Activated CD4-positive, alpha-beta T cell treated with anti-CD3 and anti-CD28 coated beads for 36 hours (primary cell): ENCODE results near the gene ENG. TPM values are rescaled to one million over a fixed set of nuclear protein-coding genes. Genes with fewer than 3 reads are reported as not detected.

Experiments
- ATAC-seq: fragments of 200-7000 bp; cut with Tn5 transposase; one replicate; pipeline ENCODE4 v1.10.0; 2021; ENCODE audit warnings: mild to moderate bottlenecking, moderate library complexity
- CTCF ChIA-PET: fragments of 350-600 bp; sonication (Branson Sonifier 250); formaldehyde crosslinking; loops from one replicate; lab custom pipeline; 2021; ENCODE audit warnings: antibody characterized with exemption; lab: Charles Lee
- POLR2A ChIA-PET: fragments of 350-600 bp; sonication (Branson Sonifier 250); formaldehyde crosslinking; loops from one replicate; lab custom pipeline; 2021; ENCODE audit warnings: antibody characterized with exemption, inconsistent platforms; lab: Charles Lee
- DNase-seq: peaks from one replicate; pipeline ENCODE4 v3.0.0-alpha.2; 2020
- H3K27ac Mint-ChIP-seq: one replicate; pipeline ENCODE4 v1.8.0; 2021; ENCODE audit warnings: mixed read lengths
- H3K27me3 Mint-ChIP-seq: one replicate; pipeline ENCODE4 v1.8.0; 2021; ENCODE audit warnings: mixed read lengths
- H3K36me3 Mint-ChIP-seq: one replicate; pipeline ENCODE4 v1.8.0; 2021; ENCODE audit warnings: low read depth, mixed read lengths
- H3K4me1 Mint-ChIP-seq: one replicate; pipeline ENCODE4 v1.8.0; 2021; ENCODE audit warnings: mixed read lengths
- H3K4me3 Mint-ChIP-seq: one replicate; pipeline ENCODE4 v1.8.0; 2021; ENCODE audit warnings: mild to moderate bottlenecking, moderate library complexity, mixed read lengths
- H3K9me3 Mint-ChIP-seq: one replicate; pipeline ENCODE4 v1.8.0; 2021; ENCODE audit warnings: low read depth, mixed read lengths
- intact Hi-C, 2 experiments: fragments of 100-400 bp; cut with DNase I in 1 of 2; cut with micrococcal nuclease in 1 of 2; formaldehyde crosslinking; loops; one replicate each; pipeline versions ENCODE4 v1.14.2 to v1.15.1; 2022 to 2024; cut with DNase I, micrococcal nuclease
- total RNA-seq, 2 experiments: library from RNA; stranded (reverse); gene quantifications; one replicate each; pipeline ENCODE4 v1.2.3, GENCODE V29; 2021

ENG gene
- 10 to 100 TPM; 13.9 to 15.2 TPM for total RNA-seq

DNA sequence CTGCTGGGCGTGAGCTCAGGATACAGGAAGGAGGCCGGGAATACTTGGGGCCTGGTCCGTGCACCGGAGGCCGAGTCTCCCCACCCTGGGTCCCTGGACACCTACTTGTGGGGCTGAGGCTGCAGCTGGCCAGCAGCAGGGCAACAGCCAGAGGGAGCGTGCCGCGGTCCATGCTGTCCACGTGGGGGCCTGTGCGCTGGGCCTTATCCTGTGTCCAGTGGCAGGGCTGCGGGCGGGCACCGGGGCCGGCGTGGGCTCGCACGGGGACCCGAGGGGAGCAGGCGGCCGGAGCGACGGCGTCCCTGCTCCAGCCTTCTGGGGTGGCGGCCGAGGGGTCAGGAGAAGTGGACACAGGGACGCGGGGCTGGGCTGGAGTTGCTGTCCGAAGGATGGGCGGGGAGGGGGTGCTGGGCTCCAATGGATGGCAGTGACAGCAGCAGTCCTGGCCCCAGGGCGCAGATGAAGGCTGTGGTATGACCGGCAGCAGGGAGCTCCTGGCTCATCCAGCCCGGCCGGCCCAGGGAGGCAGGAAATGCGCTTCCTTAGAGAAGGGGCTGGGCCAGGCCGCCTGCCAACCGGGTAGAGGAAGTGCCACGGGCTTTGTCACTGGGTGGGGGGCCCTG is at the start of gene ENG:
Gene ENG, minus strand, starts transcription at position 475 of the 623 bp plus-strand sequence. Its CDS starts 303 bp downstream, at position 172.
- peaks cover 17% of the 10 kb centered on the region for H3K36me3 Mint-ChIP-seq
- intact Hi-C loops: no loop called here
- peak; percentile 66 for ATAC-seq
- peak within 1 kb of the TSS; percentile 83 for H3K4me3 Mint-ChIP-seq
- CTCF ChIA-PET: interaction anchor here (0.6 to 2.1 kb wide), 6 partner anchors 9 to 138 kb away, joined by 3 to 7 read pairs (median 6); partner anchors contain the start of gene TOR2A
- POLR2A ChIA-PET: interaction anchor here (0.6 to 1.9 kb wide), 2 partner anchors 10 to 71 kb away, joined by 3 to 7 read pairs; no protein-coding TSS in a partner anchor
- H3K27ac Mint-ChIP-seq: peak within 1 kb of the TSS; percentile 82
- no peaks in the 10 kb centered on the region for H3K27me3 Mint-ChIP-seq
- H3K9me3 Mint-ChIP-seq: peaks cover 7% of the 10 kb centered on the region
- peaks cover 23% of the 10 kb centered on the region for H3K4me1 Mint-ChIP-seq
- DNase-seq: peak; percentile 56

DNA sequence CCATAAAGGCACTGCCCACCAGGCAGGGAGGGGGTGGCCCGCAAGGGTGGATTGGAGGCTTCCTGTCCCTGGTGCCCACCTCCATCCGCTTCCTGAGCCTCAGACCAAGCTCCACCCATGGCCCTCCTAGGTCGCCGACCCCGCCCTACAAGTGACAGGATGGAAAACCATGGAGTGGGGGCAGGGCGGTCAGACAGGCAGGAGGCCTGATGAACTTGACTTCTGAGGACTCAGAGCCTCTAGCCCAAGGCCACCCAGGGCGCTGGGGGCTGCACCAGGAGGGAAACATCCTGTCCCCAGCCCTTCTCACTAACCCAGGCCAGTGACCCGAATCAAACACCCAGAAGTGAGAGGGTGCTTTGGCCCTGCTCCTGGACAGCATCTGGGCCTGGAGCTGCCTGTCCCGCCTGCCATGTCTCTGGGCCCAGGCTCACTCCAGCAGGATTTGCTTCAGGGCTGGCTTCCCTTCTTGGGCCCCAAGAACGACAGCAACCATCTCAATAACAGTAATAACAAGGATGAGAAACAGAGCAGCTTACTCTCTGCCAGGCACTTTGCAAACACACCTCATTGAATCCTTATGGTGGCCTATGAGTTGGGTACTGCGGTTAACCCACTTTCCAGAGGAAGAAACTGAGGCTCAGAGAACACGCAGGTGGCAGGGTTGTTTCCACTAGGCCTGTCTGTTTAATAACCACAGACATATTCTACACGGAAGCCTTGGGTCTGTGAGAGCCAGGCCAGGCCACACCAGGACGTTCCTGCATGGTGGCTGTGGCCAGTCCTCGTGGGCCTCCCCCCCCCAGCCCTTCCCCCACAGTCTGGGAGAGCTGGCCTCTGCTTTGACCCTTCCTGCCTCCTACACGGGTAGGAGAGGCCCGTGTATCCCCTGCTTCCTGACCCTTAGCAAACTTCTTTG is 49.4 kb upstream of the ENG start:
- Mint-ChIP-seq H3K36me3 (peaks cover 15% of the 10 kb centered on the region), H3K4me1 (peaks cover 50% of the 10 kb centered on the region), H3K9me3 (no peaks in the 10 kb centered on the region), H3K4me3 (peak overlapping the region; percentile 93), H3K27ac (peak overlapping the region; percentile 100), H3K27me3 (no peaks in the 10 kb centered on the region)
- ATAC-seq (peak; percentile 49), DNase-seq (peak; percentile 94)
- ChIA-PET POLR2A (interaction anchor here (0.6 to 0.7 kb wide), 3 partner anchors 10 to 320 kb away, joined by 3 to 7 read pairs (median 3); no protein-coding TSS in a partner anchor), CTCF (interaction anchor here (0.6 to 2.3 kb wide), 6 partner anchors 11 to 1387 kb away, joined by 3 to 8 read pairs (median 4); no protein-coding TSS in a partner anchor)
- intact Hi-C loops: loop anchor here (1.0 to 2.0 kb wide), 5 partner anchors 7 to 453 kb away; partner anchors contain the start of genes EEIG1 (in 1 of the 2), LRSAM1 (in 1 of the 2), RPL12 (in 1 of the 2) and ST6GALNAC4 (in 1 of the 2)

DNA sequence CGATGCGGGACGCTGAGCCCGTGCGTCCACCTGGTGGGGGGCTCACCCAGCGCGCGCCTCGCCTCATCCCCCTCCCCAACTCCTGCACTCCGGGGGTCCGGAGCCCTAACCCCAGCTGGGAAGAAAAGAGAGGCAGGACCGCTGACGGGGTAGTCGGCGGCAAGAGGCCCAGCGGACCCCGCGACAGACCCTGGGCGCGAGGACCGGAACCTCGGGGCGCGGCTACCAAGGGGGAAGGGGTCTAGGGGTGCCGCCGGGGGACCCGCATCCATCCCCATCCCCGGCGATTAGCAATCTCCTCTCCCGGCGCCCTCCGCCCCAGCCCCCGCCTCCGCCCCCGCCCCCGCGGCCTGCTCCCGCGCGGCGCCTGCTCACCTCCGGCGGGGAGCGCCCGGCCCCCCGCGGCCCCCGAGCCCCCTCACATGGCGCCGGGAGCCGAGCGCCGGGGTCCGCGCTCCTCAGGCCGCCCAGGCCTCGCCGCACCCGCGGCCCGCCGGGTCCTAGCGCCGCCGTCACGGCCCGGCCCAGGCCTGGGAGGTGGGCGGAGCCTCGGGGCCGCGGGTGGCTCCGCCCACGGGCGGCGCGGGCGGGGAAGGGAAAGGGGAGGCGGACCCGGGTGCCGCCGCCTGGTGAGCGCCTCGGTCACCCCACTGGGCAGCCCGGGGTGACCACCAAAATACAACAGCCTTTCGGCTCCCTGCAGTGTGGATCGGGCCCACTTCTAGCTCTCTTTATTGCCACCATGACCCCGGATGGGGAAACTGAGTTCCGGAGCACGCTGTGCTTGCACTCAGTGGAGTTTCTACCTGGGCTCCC is 44.9 kb upstream of the ENG start, which contains the start of gene ST6GALNAC6:
Gene ST6GALNAC6, minus strand, starts transcription at position 476 of the 816 bp plus-strand sequence. CDS start 1,622 bp downstream, outside the sequence.
- peak within 1 kb of the TSS; percentile 82 for H3K4me3 Mint-ChIP-seq
- ChIA-PET POLR2A (no interaction called here), CTCF (interaction anchor here (0.6 to 4.3 kb wide), 4 partner anchors 22 to 164 kb away, joined by 3 to 19 read pairs (median 4); partner anchors contain the start of gene TOR2A)
- peaks cover 1% of the 10 kb centered on the region for H3K9me3 Mint-ChIP-seq
- DNase-seq (peak; percentile 85), ATAC-seq (peak; percentile 69)
- peak within 1 kb of the TSS; percentile 87 for H3K27ac Mint-ChIP-seq
- peaks cover 35% of the 10 kb centered on the region for H3K4me1 Mint-ChIP-seq
- peaks cover 40% of the 10 kb centered on the region for H3K36me3 Mint-ChIP-seq
- no peaks in the 10 kb centered on the region for H3K27me3 Mint-ChIP-seq
- intact Hi-C loops: loop anchor here in 1 of 2 experiments (1.0 to 2.0 kb wide), 4 partner anchors 18 to 164 kb away; partner anchors contain the start of genes FPGS, ST6GALNAC4 and TOR2A

DNA sequence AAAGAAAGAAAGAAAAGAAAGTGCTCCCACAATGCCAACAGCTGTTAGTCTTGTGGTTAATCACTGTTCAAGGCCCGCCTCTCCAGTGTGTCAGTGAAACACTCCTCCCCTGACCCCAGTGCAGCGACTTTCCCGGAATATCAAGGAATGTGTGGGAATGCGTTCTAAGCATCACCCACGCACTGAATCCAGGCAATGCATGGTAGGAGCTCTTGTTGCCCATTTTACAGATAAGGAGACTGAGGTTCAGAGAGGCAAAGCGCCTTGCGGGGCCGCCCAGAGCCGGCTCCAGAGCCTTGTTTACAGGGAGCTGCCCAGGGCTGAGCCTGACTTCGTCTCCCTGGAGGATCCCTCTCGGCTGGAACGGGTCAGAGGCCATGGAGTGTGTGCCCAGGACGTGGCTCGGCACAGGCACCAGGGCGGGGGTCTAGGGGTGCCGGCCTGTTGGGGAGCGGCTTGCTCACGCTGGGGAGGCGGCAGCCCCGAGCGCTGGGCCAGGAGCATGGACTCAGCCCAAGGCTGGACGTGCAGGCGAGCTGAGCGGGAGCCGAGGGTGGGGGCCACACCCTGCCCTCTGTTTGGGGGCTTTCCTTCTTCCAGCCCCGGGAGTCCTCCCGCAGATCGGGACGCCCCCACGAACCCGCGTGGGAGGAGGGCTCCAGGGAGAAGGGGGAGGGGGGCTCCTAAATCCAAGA is 44.1 kb upstream of the ENG start:
- DNase-seq: peak; percentile 50
- intact Hi-C loops: loop anchor here in 1 of 2 experiments (1.0 to 2.0 kb wide), 4 partner anchors 19 to 163 kb away; partner anchors contain the start of genes FPGS, ST6GALNAC4 and TOR2A
- no peaks in the 10 kb centered on the region for H3K27me3 Mint-ChIP-seq
- peak overlapping the region; percentile 87 for H3K27ac Mint-ChIP-seq
- H3K36me3 Mint-ChIP-seq: peaks cover 43% of the 10 kb centered on the region
- H3K4me1 Mint-ChIP-seq: peaks cover 29% of the 10 kb centered on the region
- H3K9me3 Mint-ChIP-seq: peaks cover 5% of the 10 kb centered on the region
- CTCF ChIA-PET: interaction anchor here (0.6 to 4.3 kb wide), 4 partner anchors 23 to 90 kb away, joined by 3 to 19 read pairs (median 3); no protein-coding TSS in a partner anchor
- peak overlapping the region; percentile 82 for H3K4me3 Mint-ChIP-seq
- ATAC-seq: peak; percentile 7
- POLR2A ChIA-PET: interaction anchor here (0.7 kb wide), 1 partner anchor 67 kb away, joined by 5 read pairs; no protein-coding TSS in a partner anchor

DNA sequence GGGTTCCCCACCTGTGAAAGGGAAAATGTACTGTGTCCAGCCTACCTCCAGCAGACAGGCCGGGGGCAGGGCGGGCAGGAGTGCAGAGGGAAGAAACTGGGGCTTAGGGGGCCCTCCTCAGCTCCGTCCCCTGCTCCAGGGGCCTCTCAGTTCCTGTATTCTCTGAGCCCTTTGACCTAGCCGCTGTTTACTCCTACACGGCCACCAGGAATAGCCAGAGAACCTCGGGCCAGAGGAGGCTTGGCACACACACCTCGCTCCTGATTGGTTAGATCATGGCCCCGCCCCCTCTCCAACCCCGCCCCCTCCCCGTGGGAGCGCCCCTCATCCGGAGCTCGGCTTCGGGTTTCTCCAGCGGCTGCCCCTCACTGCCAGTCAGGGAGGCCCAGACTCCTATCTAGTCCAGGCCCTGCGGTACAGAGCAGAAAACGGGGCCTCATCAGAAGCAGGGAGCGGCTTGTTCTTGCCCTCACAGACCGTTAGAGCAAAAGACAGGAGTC is 42.8 kb upstream of the ENG start:
- H3K9me3 Mint-ChIP-seq: peaks cover 5% of the 10 kb centered on the region
- ChIA-PET POLR2A (interaction anchor here (0.6 kb wide), 2 partner anchors 283 to 498 kb away, joined by 3 to 5 read pairs; no protein-coding TSS in a partner anchor), CTCF (interaction anchor here (0.6 to 4.3 kb wide), 4 partner anchors 15 to 27 kb away, joined by 3 to 19 read pairs (median 3); no protein-coding TSS in a partner anchor)
- H3K4me1 Mint-ChIP-seq: peaks cover 29% of the 10 kb centered on the region
- peaks cover 54% of the 10 kb centered on the region for H3K36me3 Mint-ChIP-seq
- no peaks in the 10 kb centered on the region for H3K27me3 Mint-ChIP-seq
- H3K27ac Mint-ChIP-seq: no peak overlapping the region
- H3K4me3 Mint-ChIP-seq: peak overlapping the region; percentile 82
- no peak for ATAC-seq
- DNase-seq: peak; percentile 67
- intact Hi-C loops: no loop called here

DNA sequence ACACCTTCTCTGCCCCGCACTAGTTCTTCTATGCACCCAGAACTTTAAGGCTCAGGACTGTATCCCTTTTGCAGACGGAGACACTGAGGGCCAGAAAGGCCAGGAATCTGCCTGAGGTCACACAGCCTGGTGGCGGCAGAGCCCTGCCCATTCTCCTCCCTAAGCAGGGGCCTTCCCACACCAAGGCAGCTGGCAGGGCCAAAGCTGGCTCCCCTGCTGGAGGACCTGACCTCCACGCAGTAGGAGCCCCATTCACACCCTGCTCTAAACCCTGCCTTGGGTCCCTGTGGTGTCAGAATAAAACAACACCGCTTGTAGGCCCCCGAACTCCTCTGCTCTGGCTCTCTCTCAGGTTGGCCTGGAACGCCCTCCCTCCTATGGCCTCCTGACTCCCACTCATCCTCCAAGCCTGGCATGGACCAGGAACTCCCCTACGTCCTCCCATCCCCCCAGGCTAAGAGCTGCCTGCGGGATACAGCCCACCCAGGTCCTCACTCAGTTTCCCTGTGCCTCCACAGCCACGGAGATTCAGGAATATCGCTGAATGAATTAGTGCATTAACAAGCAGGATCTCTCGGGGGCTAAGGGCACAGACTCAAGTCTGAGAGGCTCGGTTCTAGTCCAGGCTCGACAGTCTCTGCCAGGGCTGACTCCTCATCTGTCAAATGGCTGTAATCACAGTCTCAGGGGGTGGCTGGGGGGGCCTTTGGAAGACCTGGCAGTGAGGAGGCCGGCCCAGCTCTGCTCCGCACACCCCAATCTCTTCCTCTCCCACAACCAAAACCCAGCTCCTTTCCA is 42.1 kb upstream of the ENG start:
- Mint-ChIP-seq H3K4me3 (no peak overlapping the region), H3K36me3 (peaks cover 54% of the 10 kb centered on the region), H3K27ac (no peak overlapping the region), H3K9me3 (peaks cover 5% of the 10 kb centered on the region), H3K27me3 (no peaks in the 10 kb centered on the region), H3K4me1 (peaks cover 25% of the 10 kb centered on the region)
- intact Hi-C loops: no loop called here
- DNase-seq (no peak), ATAC-seq (no peak)
- CTCF ChIA-PET: interaction anchor here (0.6 to 4.3 kb wide), 4 partner anchors 14 to 27 kb away, joined by 3 to 19 read pairs (median 3); no protein-coding TSS in a partner anchor
- POLR2A ChIA-PET: interaction anchor here (0.6 kb wide), 2 partner anchors 282 to 497 kb away, joined by 3 to 5 read pairs; no protein-coding TSS in a partner anchor

DNA sequence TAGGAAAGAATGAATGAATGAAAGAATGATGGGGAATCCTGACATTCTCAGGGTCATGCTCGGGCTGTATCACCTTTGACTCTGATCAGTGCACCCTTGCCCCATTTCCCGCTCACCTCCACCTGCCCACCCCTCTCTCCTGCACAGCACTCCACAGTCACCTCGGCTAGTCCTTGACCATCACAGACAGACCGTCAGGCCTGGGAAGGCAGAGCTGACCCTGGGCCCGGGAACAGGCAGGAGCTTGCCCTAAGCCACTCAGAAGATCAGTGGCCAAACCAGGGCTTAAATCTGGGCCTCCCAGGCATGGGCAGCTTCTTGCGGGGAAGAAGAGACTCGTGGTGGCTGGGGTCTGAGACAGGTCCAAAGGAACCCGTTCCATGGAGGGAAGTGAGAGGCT is 41.4 kb upstream of the ENG start:
- no peak for ATAC-seq
- Mint-ChIP-seq H3K27ac (no peak overlapping the region), H3K36me3 (peaks cover 60% of the 10 kb centered on the region), H3K9me3 (peaks cover 5% of the 10 kb centered on the region), H3K4me1 (peaks cover 21% of the 10 kb centered on the region), H3K27me3 (no peaks in the 10 kb centered on the region), H3K4me3 (no peak overlapping the region)
- POLR2A ChIA-PET: no interaction called here
- intact Hi-C loops: no loop called here
- CTCF ChIA-PET: interaction anchor here (4.3 kb wide), 1 partner anchor 26 kb away, joined by 19 read pairs; no protein-coding TSS in a partner anchor
- no peak for DNase-seq

DNA sequence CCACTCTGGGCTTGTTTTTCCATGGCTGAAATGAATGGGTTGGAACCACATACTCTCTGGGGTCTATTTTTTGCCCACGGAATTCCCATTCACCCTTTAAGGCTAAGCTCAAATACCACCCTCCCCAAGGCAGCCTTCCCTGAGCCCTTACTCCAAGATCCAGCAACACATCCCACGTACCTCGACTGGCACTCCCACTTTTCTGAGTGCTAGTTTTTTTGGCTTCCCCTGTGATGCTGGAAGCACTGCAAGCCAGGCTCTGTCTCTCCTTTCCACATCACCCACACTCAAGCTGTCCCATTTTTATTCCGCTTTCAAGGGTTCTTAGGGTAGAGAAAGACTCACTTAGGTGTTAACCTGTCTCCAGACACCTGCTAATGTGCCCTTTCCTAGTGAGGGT is 38.9 kb upstream of the ENG start:
- ChIA-PET CTCF (no interaction called here), POLR2A (no interaction called here)
- Mint-ChIP-seq H3K4me1 (peaks cover 13% of the 10 kb centered on the region), H3K36me3 (peaks cover 69% of the 10 kb centered on the region), H3K27me3 (no peaks in the 10 kb centered on the region), H3K27ac (no peak overlapping the region), H3K9me3 (peaks cover 5% of the 10 kb centered on the region), H3K4me3 (no peak overlapping the region)
- ATAC-seq (no peak), DNase-seq (no peak)
- intact Hi-C loops: no loop called here

DNA sequence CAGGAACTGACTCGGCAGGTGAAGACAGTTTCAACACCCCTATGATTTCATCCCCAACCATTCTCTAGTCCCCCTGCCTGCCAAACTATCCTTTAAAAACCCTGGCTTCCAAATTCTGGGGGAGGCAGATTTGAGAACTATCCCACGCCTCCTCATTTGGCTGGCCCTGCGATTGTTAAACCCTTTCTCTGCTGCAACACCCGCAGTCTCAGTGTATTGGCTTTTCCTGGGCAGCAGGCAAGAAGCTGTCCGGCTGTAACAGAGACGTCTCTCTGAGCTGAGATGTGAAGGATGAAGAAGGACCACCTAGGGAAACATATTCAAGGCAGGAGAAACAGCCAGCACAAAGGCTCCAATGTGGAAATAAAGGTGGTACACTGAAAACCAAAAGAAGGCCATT is 38.4 kb upstream of the ENG start:
- no peaks in the 10 kb centered on the region for H3K27me3 Mint-ChIP-seq
- no peak overlapping the region for H3K4me3 Mint-ChIP-seq
- POLR2A ChIA-PET: no interaction called here
- peaks cover 10% of the 10 kb centered on the region for H3K4me1 Mint-ChIP-seq
- CTCF ChIA-PET: interaction anchor here (0.8 kb wide), 1 partner anchor 87 kb away, joined by 3 read pairs; no protein-coding TSS in a partner anchor
- H3K36me3 Mint-ChIP-seq: peaks cover 71% of the 10 kb centered on the region
- intact Hi-C loops: no loop called here
- ATAC-seq (no peak), DNase-seq (no peak)
- peaks cover 5% of the 10 kb centered on the region for H3K9me3 Mint-ChIP-seq
- H3K27ac Mint-ChIP-seq: no peak overlapping the region
